GM19397 (cell line): ENCODE results near the gene ACADSB.

ENCODE experiments used
- ATAC-seq: cut with Tn5 transposase; IDR thresholded peaks from one replicate; pipeline ENCODE4 v1.9.1; 2021; ENCODE audit warnings: mild to moderate bottlenecking, moderate library complexity; ENCODE audit not compliant: unreplicated experiment

Gene ACADSB

DNA sequence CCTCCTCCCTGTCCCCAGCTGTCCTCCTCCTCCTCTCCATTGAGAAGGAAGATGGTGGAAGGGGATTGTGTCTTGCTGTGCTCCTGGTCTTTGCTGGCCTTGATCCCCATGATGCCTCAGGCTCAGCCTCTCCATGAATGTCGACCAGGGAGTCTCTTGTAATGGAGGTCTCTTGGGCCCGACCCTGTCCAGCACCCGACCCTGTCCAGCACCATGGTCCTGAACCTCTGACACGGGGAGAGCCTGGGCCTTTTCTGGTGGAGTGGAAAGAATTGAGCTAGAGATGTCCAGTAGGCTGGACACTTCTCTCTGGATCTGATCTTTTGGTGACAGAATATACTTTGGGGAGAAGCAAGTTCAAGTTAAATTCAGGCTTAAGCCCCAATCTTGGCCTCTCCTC is 84.7 kb downstream of the ACADSB start:
- ATAC-seq, result no peak

- no peak for ATAC-seq
Observed at GRCh38 chr10:123096452-123096851, 87.6 kb downstream of the ACADSB start.

- ATAC-seq, result no peak
Observed at GRCh38 chr10:123097039-123097438, 88.2 kb downstream of the ACADSB start.

GRCh38 chr10:123100030-123100762 is 91.4 kb downstream of the ACADSB start:
- no peak for ATAC-seq

GRCh38 chr10:123101872-123102271 is 93.1 kb downstream of the ACADSB start:
- no peak for ATAC-seq

DNA sequence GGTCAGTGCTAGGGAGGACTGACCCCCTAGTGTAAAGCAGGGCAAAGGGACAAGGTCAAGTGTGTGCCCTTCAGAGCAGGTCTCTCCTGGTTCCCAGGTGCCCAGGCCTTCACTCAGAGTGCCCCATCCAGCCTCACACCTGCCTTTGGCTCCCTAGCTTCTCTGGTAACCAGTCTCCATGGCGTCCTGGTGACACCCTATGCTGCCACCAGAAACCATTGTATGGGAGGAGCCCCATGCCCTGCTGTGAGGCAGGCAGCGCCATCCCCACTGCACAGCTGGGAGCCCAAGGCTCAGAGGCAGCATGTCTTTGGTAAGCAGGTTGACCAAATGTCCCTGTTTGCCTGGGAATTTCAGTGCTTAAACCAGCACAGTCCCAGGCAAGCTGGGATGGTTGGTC is 93.9 kb downstream of the ACADSB start:
- ATAC-seq, result no peak

DNA sequence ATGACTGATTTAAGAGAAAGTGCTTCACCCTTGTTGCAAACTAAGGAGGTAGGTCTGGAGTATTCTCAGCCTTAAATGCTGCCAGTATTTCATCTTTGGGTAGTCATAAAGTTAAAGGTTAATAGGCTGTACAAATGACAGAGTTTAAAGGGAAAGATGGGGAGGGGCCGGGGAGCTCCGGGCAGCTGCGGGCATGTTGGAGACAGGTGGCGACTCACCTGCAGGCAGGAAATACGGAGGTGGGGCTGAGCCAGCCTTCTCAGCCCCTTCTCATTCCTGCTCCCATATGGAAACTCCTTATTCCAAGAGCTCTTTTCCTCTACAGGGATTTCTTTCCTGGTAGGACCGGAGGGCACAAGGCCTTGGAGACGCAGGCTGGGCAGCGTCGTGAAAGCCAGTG is 95.1 kb downstream of the ACADSB start:
- no peak for ATAC-seq
